GM19467 (cell line): ENCODE results near the gene CNTRL.

ENCODE experiments used
- ATAC-seq: cut with Tn5 transposase; IDR thresholded peaks from one replicate; pipeline ENCODE4 v1.9.1; 2021; ENCODE audit warnings: mild to moderate bottlenecking, moderate library complexity; ENCODE audit not compliant: unreplicated experiment

The CNTRL gene

GRCh38 chr9:121201045-121201737 lies 126.4 kb downstream of the CNTRL start:
- peak; percentile 14 for ATAC-seq

- peak; percentile 81 for ATAC-seq
Observed at GRCh38 chr9:121201738-121202533, 127.2 kb downstream of the CNTRL start, which contains the start of gene RAB14. Gene RAB14, minus strand, starts transcription at chr9:121201869. Its CDS starts 8,457 bp downstream, at chr9:121193412.

GRCh38 chr9:121204121-121204520 lies 129.4 kb downstream of the CNTRL start:
- ATAC-seq: no peak

GRCh38 chr9:121204611-121205010 lies 129.9 kb downstream of the CNTRL start:
- no peak for ATAC-seq

- peak; percentile 18 for ATAC-seq
Observed at GRCh38 chr9:121206516-121207370, 132.0 kb downstream of the CNTRL start.

GRCh38 chr9:121207371-121207940 lies 132.7 kb downstream of the CNTRL start:
- ATAC-seq: peak; percentile 79

GRCh38 chr9:121210536-121210935 lies 135.8 kb downstream of the CNTRL start:
- ATAC-seq: no peak

- ATAC-seq: no peak
Observed at GRCh38 chr9:121213136-121213806, 138.5 kb downstream of the CNTRL start.

- no peak for ATAC-seq
Observed at GRCh38 chr9:121214005-121214404, 139.2 kb downstream of the CNTRL start.

- ATAC-seq: no peak
Observed at GRCh38 chr9:121216271-121216805, 141.6 kb downstream of the CNTRL start.

- no peak for ATAC-seq
Observed at GRCh38 chr9:121217609-121218292, 143.0 kb downstream of the CNTRL start.

GRCh38 chr9:121218357-121219027 lies 143.7 kb downstream of the CNTRL start:
- ATAC-seq: no peak

- no peak for ATAC-seq
Observed at GRCh38 chr9:121219530-121219929, 144.8 kb downstream of the CNTRL start.

- ATAC-seq: no peak
Observed at GRCh38 chr9:121220996-121221663, 146.4 kb downstream of the CNTRL start.

- no peak for ATAC-seq
Observed at GRCh38 chr9:121221664-121222055, 146.9 kb downstream of the CNTRL start.

GRCh38 chr9:121222524-121223171 lies 147.9 kb downstream of the CNTRL start:
- ATAC-seq: no peak

- ATAC-seq: no peak
Observed at GRCh38 chr9:121225240-121225639, 150.5 kb downstream of the CNTRL start.

GRCh38 chr9:121226175-121226574 lies 151.4 kb downstream of the CNTRL start:
- no peak for ATAC-seq
